Epithelial cell of proximal tubule (primary cell): ENCODE measurements around the gene ZNF808. TPM values are rescaled to one million over a fixed set of nuclear protein-coding genes. Genes with fewer than 3 reads are reported as not detected.
"Not testable (repeated sequence)": the region's sequence is repeated elsewhere in the genome, so short reads cannot be mapped to it uniquely, and the experiment has no call there.

Experiments used
- DNase-seq: peaks from one replicate; pipeline ENCODE4 v3.0.0-alpha.2; 2011; ENCODE audit warnings: low read depth
- H3K4me3 ChIP-seq: 2 replicates; pipeline ENCODE4 v1.5.1; 2011; ENCODE audit warnings: low read depth, mild to moderate bottlenecking, low read length
- total RNA-seq: library from RNA; depleted of rRNA; stranded (reverse); fragments of >200 nt; gene quantifications from 2 replicates; pipeline ENCODE4 v1.2.3, GENCODE V29; 2015
- TF ChIP-seq, protein P1 (sequence below): conservative IDR thresholded peaks from 2 replicates; pipeline ENCODE4 v1.5.1; 2012; ENCODE audit warnings: low read depth, mild to moderate bottlenecking, low read length

Gene ZNF808
- total RNA-seq, 1 donor from 2014 or later: 13.3 TPM

DNA sequence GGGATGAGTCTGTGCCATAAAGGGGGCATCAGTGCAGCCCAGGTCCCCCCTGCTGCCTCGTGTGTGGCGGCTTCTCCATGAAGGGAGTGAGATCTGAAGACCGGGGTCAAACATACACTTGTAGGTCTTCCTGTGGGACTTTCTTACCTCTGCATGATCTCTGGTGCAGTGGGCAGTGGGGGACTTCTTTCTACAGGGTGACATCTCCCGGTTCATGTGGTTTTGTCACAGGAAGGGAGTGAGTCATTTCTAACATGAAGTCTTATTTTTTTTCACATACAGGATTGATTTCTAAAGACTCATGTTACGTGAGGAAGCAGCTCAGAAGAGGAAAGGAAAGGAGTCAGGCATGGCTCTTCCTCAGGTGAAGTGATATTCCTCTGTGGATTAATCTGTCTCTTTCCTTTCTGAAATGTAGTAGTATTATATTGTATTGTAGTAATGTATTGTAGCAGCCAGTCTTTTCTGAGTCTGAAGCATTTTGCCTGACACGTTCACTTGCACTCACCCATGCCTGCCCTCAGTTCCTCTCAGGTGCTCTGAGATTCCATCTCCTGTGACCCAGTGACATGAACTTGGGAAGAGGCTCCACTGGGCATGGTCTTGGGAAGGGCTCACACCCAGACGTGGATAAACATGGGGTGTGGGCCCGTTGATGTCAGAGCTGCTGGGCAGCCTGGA lies 15.7 kb downstream of the ZNF808 start:
- no peak for DNase-seq
- no peak overlapping the region for H3K4me3 ChIP-seq
- TF ChIP-seq, protein P1, sequence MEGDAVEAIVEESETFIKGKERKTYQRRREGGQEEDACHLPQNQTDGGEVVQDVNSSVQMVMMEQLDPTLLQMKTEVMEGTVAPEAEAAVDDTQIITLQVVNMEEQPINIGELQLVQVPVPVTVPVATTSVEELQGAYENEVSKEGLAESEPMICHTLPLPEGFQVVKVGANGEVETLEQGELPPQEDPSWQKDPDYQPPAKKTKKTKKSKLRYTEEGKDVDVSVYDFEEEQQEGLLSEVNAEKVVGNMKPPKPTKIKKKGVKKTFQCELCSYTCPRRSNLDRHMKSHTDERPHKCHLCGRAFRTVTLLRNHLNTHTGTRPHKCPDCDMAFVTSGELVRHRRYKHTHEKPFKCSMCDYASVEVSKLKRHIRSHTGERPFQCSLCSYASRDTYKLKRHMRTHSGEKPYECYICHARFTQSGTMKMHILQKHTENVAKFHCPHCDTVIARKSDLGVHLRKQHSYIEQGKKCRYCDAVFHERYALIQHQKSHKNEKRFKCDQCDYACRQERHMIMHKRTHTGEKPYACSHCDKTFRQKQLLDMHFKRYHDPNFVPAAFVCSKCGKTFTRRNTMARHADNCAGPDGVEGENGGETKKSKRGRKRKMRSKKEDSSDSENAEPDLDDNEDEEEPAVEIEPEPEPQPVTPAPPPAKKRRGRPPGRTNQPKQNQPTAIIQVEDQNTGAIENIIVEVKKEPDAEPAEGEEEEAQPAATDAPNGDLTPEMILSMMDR: no peak

DNA sequence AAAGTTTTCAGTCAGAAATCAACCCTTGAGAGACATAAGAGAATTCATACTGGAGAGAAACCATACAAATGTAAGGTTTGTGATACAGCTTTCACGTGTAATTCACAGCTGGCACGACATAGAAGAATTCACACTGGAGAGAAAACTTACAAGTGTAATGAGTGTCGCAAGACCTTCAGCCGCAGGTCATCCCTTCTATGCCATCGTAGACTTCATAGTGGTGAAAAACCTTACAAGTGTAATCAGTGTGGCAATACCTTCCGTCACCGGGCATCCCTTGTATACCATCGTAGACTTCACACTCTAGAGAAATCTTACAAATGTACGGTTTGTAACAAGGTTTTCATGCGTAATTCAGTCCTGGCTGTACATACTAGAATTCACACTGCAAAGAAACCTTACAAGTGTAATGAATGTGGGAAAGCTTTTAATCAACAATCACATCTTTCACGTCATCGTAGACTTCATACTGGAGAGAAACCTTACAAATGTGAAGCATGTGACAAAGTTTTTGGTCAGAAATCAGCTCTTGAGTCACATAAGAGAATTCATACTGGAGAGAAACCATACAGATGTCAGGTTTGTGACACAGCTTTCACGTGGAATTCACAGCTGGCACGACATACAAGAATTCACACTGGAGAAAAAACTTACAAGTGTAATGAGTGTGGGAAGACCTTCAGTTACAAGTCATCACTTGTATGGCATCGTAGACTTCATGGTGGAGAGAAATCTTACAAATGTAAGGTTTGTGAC lies 26.9 kb downstream of the ZNF808 start:
- DNase-seq: no peak
- TF ChIP-seq, protein P1: no peak
- no peak overlapping the region for H3K4me3 ChIP-seq

DNA sequence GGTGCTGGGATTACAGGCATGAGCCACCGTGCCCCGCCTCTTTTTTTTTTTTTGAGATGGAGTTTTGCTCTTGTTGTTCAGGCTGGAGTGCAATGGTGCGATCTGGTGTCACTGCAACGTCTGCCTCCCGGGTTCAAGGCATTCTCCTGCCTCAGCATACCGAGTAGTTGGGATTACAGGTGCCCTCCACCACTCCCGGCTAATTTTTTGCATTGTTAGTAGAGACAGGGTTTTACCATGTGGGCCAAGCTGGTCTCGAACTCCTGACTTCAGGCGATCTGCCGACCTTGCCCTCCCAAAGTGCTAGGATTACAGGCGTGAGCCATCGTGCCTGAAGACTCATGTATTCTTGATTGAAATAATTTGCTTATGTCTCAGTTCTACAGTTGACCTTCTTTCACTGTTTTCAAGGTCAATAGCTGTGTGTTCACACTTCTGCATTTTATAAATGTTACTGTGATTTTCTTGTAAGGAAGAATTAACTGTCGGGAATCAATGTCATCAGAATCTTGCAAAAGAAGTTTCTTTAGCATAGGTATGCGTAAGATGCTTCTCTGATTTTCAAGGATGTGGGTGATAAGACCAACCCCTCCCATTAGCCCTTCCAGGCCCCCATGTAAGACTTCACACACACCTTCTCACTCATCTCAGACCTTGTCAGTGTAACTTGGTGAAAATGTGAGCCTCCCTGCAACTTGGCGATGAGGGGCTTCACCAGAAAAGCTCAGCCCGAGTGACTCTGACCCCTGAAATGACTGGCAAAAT lies 29.9 kb downstream of the ZNF808 start:
- no peak overlapping the region for H3K4me3 ChIP-seq
- DNase-seq: no peak
- TF ChIP-seq, protein P1: no peak

DNA sequence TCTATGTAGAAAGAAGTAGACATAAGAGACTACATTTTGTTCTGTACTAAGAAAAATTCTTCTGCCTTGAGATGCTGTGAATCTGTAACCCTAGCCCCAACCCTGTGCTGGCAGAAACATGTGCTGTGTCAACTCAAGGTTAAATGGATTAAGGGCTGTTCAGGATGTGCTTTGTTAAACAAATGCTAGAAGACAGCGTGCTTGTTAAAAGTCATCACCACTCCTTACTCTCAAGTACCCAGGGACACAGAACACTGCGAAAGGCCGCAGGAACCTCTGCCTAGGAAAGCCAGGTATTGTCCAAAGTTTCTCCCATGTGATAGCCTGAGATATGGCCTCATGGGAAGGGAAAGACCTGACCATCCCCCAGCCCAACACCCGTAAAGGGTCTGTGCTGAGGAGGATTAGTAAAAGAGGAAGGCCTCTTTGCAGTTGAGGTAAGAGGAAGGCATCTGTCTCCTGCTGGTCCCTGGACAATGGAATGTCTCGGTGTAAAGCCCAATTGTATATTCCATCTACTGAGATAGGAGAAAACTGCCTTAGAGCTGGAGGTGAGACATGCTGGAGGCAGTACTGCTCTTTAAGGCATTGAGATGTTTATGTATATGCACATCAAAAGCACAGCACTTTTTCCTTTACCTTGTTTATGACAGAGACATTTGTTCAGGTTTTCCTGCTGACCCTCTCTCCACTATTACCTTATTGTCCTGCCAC lies 31.4 kb downstream of the ZNF808 start:
- not testable (repeated sequence) for DNase-seq

DNA sequence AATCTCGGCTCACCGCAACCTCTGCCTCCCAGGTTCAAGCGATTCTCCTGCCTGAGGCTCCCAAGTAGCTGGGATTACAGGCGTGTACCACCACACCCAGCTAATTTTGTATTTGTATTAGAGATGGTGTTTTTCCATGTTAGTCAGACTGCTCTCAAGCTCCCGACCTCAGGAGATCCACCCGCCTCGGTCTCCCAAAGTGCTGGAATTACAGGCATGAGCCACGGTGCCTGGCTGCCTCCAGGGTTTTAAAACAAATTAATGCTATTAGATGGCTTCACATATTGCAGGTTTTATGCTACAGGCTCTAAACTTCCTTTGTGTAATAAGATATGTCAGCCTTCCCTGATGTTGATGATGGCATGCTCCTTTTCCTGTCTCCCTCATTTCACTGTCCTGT lies 34.1 kb downstream of the ZNF808 start:
- H3K4me3 ChIP-seq, DNase-seq: not testable (repeated sequence)

More for the DNA sequence above, 31.4 kb downstream of the ZNF808 start:
- not testable (repeated sequence) for H3K4me3 ChIP-seq

DNA sequence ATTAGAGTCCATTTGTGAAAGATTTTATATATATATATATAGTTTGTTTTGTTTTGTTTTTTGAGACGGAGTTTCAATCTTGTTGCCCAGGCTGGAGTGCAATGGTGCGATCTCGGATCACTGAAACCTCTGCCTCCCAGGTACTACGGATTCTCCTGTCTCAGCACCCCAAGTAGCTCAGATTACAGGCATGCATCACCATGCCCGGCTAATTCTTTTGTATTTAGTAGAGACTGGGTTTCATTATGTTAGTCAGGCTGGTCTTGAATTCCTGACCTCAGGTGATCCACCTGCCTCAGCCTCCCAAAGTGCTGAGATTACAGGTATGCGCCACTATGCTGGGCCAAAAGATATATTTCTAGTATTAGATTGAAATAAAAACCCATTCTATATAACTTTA lies 38.7 kb downstream of the ZNF808 start:
- H3K4me3 ChIP-seq: no peak overlapping the region
- TF ChIP-seq, protein P1: no peak
- no peak for DNase-seq

DNA sequence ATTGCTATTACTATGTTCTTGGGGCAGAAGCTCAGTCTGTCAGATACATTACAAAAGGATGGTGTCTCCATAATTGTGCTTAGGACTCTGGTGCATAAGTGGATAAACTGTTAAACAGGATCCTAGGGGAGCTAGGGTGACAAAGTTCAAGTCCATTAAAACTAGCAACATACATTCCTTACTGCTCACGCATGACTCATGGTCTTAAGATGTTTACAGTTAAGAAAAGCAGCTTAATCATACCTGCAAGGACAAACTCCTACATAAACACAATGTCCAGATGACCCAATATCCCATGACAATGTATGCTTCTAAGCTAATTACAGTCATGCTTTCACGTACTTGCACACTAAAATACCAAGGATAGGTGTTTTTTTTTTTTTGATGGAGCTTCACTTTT lies 39.1 kb downstream of the ZNF808 start:
- TF ChIP-seq, protein P1: no peak
- no peak for DNase-seq
- no peak overlapping the region for H3K4me3 ChIP-seq
